Measurements from ENCODE around the gene HORMAD2. TPM values are rescaled to one million over a fixed set of nuclear protein-coding genes. Genes with fewer than 3 reads are reported as not detected.

Gene HORMAD2
- polyA plus RNA-seq, 1 of the 3 experiments (the other 2 are of a cell fraction), result not detected

DNA sequence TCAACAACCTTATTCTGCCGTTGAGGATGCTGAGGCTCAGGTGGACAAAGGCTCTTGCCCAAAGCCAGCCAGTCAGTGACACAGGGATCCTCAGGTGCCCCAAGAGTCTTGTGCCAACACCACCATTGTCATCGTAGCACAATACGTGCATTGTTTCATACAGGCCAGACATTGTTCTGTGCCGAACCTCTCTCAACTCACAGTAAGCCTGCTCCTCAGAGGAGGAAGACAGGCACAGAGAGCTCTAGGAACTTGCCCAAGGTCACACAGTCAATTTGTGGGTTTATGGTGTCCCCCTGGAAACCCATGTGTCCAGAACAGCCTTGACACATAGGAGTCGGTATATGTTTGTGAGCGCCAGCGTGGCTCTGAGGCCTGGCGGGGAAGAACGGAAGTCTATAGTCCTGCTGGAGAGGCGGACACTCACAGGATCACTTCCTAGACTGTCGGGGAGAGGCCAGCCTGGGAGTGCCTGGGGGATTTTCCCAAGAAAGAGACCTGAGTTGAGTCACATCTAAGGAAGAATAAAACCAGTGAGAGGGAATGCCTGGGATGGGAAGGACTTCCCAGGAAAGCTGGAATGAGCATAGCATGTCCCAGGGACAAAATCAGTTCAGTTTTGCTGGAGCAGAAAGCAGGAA is 146.0 kb downstream of the HORMAD2 start:
- Histone ChIP-seq H3F3A (replicated peaks; ENCODE audit: insufficient read depth) (no peaks in the 10 kb centered on the region), H3K4me2 (no peak overlapping the region), H3K79me2 (ENCODE audit: insufficient read depth) (no peaks in the 10 kb centered on the region), H3K4me3 (ENCODE audit: low read depth in 2 of 2, low read length in 1 of 2) (no peak overlapping the region), H4K20me1 (ENCODE audit: insufficient read depth) (no peaks in the 10 kb centered on the region), H3K4me1 (ENCODE audit: control insufficient read depth in 1 of 2, insufficient read depth in 2 of 2, low read depth in 1 of 2, low read length in 1 of 2) (no peaks in the 10 kb centered on the region; a peak in 1 of 4 replicates), H3K27ac (ENCODE audit: low read depth in 2 of 2, low read length in 1 of 2) (no peak overlapping the region), H3K27me3 (ENCODE audit: insufficient read depth) (no peaks in the 10 kb centered on the region), H3K9me3 (no peaks in the 10 kb centered on the region), H3K9ac (no peak overlapping the region), H2AFZ (ENCODE audit: low read depth) (no peak overlapping the region), H3K36me3 (replicated peaks in 1 of 2; ENCODE audit: control insufficient read depth in 1 of 2, insufficient read depth in 2 of 2, low read length in 1 of 2) (no peaks in the 10 kb centered on the region), H3K9me2 (no peaks in the 10 kb centered on the region)
- no peak for DNase-seq
- WGBS (ENCODE audit: low lambda C conversion rate), result 88% methylated on average over 11 of the region's 11 CpGs
- TF ChIP-seq NFIC (IDR thresholded peaks at IDR 0.05; ENCODE audit: borderline replicate concordance) (no peak), SMC3 (IDR thresholded peaks at IDR 0.05; ENCODE audit: low read depth, low read length) (no peak)
- TF ChIP-seq, protein P1, sequence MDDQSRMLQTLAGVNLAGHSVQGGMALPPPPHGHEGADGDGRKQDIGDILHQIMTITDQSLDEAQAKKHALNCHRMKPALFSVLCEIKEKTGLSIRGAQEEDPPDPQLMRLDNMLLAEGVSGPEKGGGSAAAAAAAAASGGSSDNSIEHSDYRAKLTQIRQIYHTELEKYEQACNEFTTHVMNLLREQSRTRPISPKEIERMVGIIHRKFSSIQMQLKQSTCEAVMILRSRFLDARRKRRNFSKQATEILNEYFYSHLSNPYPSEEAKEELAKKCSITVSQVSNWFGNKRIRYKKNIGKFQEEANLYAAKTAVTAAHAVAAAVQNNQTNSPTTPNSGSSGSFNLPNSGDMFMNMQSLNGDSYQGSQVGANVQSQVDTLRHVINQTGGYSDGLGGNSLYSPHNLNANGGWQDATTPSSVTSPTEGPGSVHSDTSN (IDR thresholded peaks at IDR 0.05), result no peak
- TF ChIP-seq, protein P2, sequence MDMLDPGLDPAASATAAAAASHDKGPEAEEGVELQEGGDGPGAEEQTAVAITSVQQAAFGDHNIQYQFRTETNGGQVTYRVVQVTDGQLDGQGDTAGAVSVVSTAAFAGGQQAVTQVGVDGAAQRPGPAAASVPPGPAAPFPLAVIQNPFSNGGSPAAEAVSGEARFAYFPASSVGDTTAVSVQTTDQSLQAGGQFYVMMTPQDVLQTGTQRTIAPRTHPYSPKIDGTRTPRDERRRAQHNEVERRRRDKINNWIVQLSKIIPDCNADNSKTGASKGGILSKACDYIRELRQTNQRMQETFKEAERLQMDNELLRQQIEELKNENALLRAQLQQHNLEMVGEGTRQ (IDR thresholded peaks at IDR 0.05; ENCODE audit: borderline replicate concordance, low read depth, low read length), result no peak
- CTCF ChIA-PET, result interaction anchor here (1.4 to 1.5 kb wide), 2 partner anchors 29 to 37 kb away, joined by 4 read pairs; no protein-coding TSS in a partner anchor
- POLR2A ChIA-PET, result no interaction called here

Other genes with a start within 250 kb of the HORMAD2 start
- 78.6 and 82.0 TPM in 2 replicates for gene ASCC2, start 242.2 kb upstream of the HORMAD2 start, polyA plus RNA-seq (2012; rRNA removed)
- 20.4 and 26.0 TPM in 2 replicates for gene MTMR3, start 197.3 kb upstream of the HORMAD2 start, polyA plus RNA-seq (2012; rRNA removed)
- gene LIF, start 166.3 kb downstream of the HORMAD2 start, polyA plus RNA-seq (2012; rRNA removed), result 24.6 and 36.5 TPM in 2 replicates
- gene OSM, start 186.4 kb downstream of the HORMAD2 start, polyA plus RNA-seq (2012; rRNA removed), result not detected in 2 replicates
- 14.4 and 17.4 TPM in 2 replicates for gene CASTOR1, start 209.0 kb downstream of the HORMAD2 start, polyA plus RNA-seq (2012; rRNA removed)
- gene TBC1D10A, start 246.5 kb downstream of the HORMAD2 start, polyA plus RNA-seq (2012; rRNA removed), result 15.3 and 16.5 TPM in 2 replicates